HG02610 (cell line): ENCODE results near the gene NPPB.

Source experiments
- ATAC-seq: cut with Tn5 transposase; IDR thresholded peaks from one replicate; pipeline ENCODE4 v1.9.1; 2021; ENCODE audit warnings: mild to moderate bottlenecking, moderate library complexity; ENCODE audit not compliant: unreplicated experiment

NPPB gene

DNA sequence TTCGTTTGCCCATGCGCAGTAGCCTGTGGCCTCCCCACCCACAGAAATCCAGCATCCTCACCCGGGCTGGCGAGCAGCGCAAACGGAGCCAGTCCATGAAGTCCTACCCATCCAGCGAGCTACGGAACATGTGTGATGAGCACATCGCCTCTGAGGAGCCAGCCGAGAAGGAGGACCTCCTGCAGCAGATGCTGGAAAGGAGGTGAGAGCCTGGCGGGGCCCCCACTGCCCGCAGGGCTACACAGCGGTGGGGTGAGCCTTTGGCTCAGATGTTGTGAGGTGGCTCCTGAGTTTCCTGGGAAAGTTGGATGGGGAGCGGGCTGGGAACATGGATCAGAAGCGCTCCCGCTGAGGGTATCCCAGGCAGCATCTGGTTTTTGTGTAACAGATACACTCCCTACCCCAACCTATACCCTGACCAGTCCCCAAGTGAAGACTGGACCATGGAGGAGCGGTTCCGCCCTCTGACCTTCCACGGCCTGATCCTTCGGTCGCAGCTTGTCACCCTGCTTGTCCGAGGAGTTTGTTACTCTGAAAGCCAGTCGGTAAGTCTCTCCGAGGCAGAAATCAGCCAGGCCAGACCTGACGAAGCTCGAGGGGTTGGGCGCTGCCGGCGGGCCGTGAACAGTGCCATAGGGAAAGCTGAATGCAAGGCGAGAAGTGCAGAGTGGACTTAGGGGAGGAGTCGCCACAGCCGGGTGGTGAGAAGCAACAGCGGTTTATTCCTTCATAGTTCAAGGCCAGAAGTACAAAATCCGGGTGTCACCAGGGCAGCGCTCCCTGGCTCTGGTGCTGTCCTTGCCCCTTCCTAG, 21.6 kb downstream of the NPPB start:
- ATAC-seq, result no peak

- no peak for ATAC-seq
These were observed 23.1 kb downstream of the NPPB start for GRCh38 chr1:11835441-11836225.

DNA sequence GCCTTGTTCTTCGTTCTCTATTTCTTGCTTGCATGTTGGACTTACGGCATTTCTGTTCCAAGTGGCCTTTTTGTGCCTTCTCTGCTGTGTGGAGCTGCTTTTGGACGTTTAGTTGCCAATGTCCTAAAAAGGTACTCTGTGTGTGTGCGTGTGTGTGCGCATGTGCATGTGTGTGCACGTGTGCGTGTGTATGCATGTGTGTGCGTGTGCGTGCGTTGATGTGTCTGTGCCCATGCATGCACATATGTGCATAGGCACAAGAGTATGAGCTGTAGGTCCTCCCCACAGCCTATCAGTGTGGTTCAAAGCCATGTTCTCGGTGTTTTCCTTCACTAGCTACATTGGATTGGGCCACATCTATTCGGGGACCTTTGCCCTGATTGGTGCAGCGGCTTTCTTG, 24.8 kb downstream of the NPPB start:
- ATAC-seq, result no peak

DNA sequence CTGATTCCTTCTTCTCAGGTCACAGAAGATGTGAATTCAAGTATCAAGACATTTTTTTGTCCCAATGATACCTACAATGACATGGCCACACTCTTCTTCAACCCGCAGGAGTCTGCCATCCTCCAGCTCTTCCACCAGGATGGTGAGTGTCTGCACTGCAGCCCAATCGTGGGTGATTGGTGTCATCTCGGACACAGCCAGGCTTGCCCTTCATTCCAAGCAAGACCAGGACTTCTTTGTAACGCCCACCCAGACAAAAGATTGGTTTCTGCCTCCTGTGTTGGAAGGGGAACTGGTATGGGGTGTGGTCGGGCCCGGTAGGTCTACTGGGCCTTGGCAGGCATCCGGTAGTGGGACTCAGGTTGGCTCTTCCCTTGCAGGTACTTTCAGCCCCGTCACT, 25.2 kb downstream of the NPPB start:
- no peak for ATAC-seq

- no peak for ATAC-seq
These were observed 26.6 kb downstream of the NPPB start for GRCh38 chr1:11831945-11832725.

- no peak for ATAC-seq
These were observed 30.2 kb downstream of the NPPB start for GRCh38 chr1:11828511-11828910.

GRCh38 chr1:11826946-11827345, 31.8 kb downstream of the NPPB start:
- ATAC-seq, result no peak

GRCh38 chr1:11825131-11825530, 33.6 kb downstream of the NPPB start:
- no peak for ATAC-seq

- ATAC-seq, result no peak
These were observed 35.2 kb downstream of the NPPB start for GRCh38 chr1:11823366-11824137.

DNA sequence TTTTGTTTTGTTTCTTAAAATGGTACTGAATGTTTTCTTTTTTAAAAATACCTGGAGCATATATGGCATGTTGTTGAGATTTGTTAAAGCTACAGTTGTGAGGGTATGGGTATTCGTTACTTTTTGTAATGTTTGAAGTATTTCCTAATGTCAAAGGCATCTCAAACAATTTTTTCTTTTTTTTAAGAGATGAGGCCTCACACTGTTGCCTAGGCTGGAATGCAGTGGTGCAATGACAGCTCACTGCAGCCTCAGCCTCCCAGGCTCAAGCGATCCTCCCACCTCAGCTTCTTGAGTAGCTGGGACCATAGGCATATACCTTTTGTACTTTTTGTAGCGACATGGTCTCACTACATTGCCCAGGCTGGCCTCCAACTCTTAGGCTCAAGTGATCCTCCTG, 36.7 kb downstream of the NPPB start:
- ATAC-seq, result no peak

DNA sequence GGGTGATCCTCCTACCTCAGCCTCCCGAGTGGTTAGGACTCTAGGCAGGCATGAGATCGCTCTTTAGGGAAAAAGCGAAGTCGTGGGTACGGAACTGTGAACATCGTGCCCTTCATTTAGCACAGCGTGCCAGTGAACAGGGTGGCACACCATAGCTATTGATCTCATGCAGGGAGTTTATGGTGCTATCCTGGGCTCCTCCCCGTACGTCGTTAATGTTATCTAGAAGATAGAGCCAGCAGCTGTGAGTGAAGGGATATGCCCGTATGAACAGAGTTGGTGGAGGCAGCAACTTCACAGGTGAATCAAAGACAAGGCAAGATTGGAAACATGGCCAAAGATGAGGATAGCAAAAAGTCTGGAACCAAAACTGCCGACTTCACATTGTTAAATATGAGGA, 41.6 kb downstream of the NPPB start:
- ATAC-seq, result no peak

- no peak for ATAC-seq
These were observed 45.7 kb downstream of the NPPB start for GRCh38 chr1:11813021-11813420.
